Adipose tissue (tissue), 3 donors: ENCODE measurements around the gene PLP1. TPM values are rescaled to one million over a fixed set of nuclear protein-coding genes. Genes with fewer than 3 reads are reported as not detected.

ENCODE experiments used
- H3K27ac ChIP-seq: one replicate; pipeline ENCODE4 v1.5.1; 2013; ENCODE audit warnings: low read depth, low read length
- WGBS, 3 donors: extraction: QIAGEN DNeasy Blood & Tissue Kit; methylation state at CpG; one replicate each; pipeline ENCODE4 v1.1.7; 2013; 5-methylcytosine and 5-hydroxymethylcytosine counted together
- polyA plus RNA-seq, 3 donors: library from polyadenylated mRNA; stranded (reverse); fragments of 200-250 nt; gene quantifications; one replicate each; pipeline ENCODE4 v1.2.3, GENCODE V29; 2013
- donor health status: healthy with polysubstance abuse.
- donor health status: Bipolar disorder and iron deficiency.
- donor health status: healthy.

The PLP1 gene
- polyA plus RNA-seq, 3 donors, result 1.4 to 3.0 (median 2.5) TPM

DNA sequence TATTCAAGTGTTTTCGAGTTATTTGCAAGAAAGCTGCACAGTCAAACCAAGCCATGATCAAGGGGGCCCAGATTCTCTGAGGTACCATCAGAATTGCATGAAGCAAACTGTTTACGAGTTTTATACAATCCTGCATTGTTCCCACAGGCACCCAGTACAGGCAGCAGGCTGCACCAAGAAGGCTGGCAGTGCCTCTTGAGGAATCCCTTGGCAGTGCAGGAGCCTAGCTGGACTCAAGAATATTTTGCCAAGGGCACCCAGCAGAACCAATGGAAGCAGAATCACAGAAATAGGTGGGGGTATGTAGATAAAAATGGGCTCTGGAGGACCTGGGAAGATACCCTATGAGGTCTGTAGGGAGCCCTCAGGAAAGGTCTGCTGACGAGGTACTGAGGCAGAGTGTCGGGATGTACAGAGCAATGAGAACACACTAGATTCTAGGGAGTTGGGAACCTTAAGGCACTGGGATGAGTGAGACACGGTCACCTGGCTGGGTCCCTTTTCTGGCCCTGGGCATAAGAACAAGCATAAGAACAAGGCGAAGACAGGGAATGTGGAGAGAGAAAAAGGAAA, 2.5 kb upstream of the PLP1 start:
- WGBS, 3 donors, result 60 to 80% (median 70%) methylated on average over 6 of the region's 6 CpGs
- H3K27ac ChIP-seq, result no peak overlapping the region

DNA sequence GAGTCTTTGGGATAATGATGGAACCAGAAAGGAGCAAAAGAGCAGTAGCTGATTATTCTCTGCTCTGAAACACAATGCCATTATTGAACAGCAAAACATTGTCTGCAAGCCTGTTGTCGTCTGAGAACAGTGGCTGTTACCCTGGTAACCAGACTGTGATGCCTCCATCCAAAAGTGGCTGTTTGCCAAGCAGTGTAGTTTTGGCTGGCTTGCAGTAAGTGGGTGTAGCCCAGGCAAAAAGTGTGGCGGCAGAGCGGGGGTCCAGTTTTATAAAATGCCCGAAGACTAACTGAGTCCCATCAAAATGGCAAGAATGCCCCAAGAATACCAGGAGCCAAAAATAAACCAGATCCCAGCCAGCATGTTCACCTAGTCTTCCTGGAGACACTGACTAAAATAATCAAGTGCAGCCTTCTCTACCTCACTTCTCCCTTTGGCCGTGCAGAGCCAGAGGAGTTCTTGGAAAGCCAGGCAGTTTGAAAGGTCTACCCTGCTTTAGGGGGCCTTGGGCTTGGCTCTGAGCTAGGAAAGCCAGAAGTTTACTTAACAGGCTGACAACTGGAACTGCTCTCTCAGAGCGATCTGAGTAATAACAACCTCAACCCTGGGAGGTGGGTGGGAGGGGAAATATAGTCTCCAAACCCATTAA, 2.6 kb downstream of the PLP1 start:
- H3K27ac ChIP-seq, result no peak overlapping the region
- WGBS, 3 donors, result 59 to 63% (median 61%) methylated on average over 5 to 6 of the region's 6 CpGs

DNA sequence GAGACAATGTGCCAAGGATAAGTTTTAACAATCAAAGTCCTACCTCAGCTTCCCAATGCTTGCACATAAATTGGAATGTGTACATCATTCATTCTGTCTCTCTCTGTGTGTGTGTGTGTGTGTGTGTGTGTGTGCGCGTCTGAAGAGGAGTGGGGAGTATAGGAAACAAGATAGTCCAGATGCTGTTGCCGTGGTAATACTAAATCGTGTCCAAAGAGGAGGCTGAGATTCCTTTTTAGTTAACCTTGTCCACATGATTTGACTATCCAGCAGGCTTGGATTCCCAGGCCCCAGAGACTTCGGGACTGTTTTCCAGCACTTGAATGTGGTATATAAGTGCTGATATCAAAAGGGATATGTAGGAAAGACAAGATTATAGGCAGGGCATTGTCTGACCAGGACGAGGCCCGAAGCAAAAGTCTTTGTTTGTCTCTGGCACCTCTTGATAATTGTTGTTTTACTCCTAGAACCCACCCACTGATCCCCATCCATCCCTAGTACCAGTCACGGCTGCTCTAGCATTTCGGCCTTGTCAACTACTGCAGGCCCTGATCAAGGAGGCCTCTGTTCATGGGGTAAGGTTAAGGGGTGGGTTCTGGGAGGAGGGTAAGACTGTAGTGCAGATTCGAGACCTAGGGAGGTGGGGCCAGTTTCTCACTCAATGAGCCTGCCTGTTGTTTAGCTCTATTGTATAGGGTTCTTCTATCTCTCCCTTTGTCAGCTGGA, 3.9 kb downstream of the PLP1 start:
- no peak overlapping the region for H3K27ac ChIP-seq
- WGBS, 3 donors, result 75 to 86% (median 80%) methylated on average over 10 of the region's 10 CpGs

DNA sequence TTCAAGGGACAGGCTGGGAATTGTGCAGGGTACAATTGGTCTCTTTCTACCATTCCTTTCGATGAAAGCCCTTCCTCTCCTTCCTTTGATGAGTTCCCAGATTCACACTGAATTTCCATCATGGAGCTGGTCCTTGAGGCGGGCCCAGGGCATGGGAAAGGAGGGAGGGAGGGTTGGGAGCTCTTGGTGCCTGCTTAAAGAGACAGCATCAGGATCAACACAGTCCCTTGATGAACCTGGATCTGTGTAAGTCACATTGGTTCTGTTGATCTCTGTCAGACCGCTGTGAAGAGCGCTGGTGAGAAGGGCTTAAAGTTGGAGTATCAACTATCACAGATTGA, 4.4 kb downstream of the PLP1 start:
- 77 to 91% (median 91%) methylated on average over 4 of the region's 4 CpGs for WGBS, 3 donors
- H3K27ac ChIP-seq, result no peak overlapping the region

DNA sequence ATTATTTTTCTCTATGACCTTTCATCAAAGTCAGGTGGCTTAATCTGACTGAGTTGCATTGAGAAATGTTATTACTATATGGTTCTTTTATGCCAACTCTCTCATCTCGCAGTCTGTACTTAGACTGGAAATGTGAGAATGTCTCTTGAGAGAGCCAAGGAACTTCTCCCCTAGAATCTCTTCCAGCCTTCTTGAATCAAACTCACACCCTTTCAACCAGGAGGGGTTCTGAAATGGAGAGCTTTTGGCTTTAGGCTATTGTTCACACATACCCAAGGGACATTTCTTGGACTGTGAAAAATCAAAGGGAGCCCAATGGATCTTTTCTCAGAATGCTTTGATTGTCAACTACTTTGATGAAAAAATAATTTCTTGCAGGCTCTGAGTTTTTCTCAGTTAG, 5.1 kb downstream of the PLP1 start:
- H3K27ac ChIP-seq, result no peak overlapping the region
- 77 to 100% (median 77%) methylated on average over 1 of the region's 1 CpG for WGBS, 3 donors

DNA sequence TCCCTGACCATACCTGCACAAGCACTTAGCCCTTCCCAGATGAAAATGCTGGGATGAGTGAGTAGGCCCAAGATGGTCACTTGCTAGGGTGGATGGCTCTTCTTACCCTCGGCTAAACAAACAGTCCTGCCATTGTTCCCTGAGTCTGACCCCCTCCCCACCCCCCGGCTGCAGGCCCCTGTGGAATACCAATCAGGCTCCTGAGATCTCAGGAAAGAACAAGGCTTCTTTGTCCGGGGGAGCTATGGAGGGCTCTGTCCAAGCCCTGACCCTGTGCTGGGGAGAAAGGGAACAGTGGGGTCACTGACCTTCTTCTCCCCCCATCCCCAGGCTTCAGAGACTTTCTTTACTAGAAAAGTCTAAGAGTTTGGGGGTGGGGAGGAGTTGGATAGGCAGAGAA, 6.0 kb downstream of the PLP1 start:
- H3K27ac ChIP-seq, result no peak overlapping the region
- 48 to 85% (median 75%) methylated on average over 3 of the region's 3 CpGs for WGBS, 3 donors

DNA sequence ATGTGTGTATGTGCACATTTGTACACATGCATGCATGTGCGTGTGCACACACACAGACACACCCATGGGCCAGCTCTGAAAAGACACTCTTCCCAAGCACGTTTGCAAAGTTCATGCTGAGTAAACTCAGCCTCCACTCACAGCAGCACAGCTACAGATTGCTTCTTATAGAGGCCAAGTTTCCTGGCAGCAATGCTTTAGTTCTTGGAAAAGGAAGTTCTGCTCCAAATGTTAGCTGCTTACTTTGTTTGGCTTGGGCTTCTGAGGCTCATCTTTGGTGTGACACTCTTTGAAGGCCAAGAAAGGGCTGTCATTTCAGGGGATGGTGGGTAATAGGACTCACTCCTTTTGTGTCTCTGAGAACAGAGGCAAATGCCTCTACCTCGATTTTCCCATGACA, 6.6 kb downstream of the PLP1 start:
- WGBS, 3 donors, result 36 to 54% (median 50%) methylated on average over 3 of the region's 3 CpGs
- H3K27ac ChIP-seq, result no peak overlapping the region

DNA sequence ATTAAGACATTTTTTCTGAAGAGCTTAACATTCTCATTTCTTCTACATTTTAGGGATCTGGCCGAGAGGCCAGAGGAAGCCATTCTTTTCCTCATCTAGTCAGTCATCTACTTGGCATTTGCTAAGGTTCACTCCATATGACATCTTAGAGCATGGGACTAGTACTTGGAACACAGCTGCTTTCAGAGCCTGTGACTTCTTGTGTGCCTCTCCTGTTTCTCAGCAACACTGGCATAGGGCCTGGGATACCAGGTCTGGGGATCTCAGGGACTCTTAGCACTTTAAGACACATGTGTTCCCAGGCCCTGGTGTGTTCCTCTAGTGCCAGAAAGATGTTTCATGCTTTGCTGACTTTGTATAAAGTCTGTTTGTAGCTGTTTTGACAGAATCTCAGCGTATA, 7.3 kb downstream of the PLP1 start:
- 62 to 78% (median 73%) methylated on average over 2 of the region's 2 CpGs for WGBS, 3 donors
- H3K27ac ChIP-seq, result no peak overlapping the region

DNA sequence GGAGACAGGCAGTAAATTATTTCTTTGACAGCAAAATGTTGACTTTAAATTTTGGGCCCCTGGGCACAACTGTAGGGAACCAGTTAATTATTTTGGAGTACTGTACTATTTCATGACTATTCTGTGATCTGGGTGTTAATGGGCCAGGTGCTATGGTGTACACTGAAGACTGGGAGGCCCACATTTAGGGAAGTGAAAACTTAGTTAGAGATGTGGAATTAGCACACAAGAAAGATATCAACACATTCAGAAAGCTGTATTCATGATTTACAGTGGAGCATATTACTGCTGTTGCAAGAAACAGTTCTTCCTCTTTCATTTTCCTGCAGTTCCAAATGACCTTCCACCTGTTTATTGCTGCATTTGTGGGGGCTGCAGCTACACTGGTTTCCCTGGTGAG, 12.4 kb downstream of the PLP1 start:
- no peak overlapping the region for H3K27ac ChIP-seq

DNA sequence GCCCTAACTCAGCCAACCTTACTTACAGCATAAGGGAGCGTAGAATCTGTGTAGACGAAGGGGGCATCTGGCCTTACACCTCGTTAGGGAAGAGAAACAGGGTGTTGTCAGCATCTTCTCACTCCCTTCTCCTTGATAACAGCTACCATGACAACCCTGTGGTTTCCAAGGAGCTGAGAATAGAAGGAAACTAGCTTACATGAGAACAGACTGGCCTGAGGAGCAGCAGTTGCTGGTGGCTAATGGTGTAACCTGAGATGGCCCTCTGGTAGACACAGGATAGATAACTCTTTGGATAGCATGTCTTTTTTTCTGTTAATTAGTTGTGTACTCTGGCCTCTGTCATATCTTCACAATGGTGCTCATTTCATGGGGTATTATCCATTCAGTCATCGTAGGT, 14.6 kb downstream of the PLP1 start:
- no peak overlapping the region for H3K27ac ChIP-seq
- 75 to 91% (median 76%) methylated on average over 4 of the region's 4 CpGs for WGBS, 3 donors

DNA sequence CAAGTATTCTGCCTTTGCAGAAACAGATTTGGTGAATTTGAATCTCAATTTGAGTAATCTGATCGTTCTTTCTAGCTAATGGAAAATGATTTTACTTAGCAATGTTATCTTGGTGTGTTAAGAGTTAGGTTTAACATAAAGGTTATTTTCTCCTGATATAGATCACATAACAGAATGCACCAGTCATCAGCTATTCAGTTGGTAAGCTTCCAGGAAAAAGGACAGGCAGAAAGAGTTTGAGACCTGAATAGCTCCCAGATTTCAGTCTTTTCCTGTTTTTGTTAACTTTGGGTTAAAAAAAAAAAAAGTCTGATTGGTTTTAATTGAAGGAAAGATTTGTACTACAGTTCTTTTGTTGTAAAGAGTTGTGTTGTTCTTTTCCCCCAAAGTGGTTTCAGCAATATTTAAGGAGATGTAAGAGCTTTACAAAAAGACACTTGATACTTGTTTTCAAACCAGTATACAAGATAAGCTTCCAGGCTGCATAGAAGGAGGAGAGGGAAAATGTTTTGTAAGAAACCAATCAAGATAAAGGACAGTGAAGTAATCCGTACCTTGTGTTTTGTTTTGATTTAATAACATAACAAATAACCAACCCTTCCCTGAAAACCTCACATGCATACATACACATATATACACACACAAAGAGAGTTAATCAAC, 15.3 kb downstream of the PLP1 start:
- H3K27ac ChIP-seq, result no peak overlapping the region
- WGBS, 3 donors, result 66 to 83% (median 82%) methylated on average over 2 of the region's 2 CpGs

DNA sequence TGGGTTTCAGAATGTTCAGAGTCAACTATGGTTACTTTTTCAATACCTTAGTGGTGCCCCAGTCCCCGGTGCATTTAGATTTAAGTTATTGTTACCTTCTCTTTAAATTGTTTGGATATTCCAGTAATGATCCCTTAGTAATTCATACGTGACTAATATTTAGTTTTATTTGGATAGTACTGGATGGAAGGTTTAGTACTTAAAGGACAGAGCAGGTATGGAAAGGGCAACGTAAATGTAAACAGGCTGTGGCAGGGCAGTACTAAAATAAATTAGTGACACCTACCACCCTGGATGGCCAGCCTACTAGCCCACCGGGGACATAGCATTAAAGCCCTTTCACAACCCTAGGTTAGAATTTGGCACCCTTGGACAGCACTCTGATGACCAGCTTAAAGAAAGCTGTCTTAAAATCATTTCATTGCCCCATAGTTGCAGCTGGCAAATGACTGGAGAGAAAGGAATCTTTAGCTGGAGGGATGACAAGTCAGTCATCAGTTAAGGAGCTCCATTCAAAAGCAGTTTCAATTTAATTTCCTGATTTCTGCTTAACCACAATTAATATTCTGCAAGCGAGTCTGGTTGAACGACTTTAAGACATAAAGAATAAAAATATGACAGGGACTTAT, 16.4 kb downstream of the PLP1 start:
- WGBS, 3 donors, result 64 to 79% (median 72%) methylated on average over 6 of the region's 6 CpGs
- no peak overlapping the region for H3K27ac ChIP-seq

DNA sequence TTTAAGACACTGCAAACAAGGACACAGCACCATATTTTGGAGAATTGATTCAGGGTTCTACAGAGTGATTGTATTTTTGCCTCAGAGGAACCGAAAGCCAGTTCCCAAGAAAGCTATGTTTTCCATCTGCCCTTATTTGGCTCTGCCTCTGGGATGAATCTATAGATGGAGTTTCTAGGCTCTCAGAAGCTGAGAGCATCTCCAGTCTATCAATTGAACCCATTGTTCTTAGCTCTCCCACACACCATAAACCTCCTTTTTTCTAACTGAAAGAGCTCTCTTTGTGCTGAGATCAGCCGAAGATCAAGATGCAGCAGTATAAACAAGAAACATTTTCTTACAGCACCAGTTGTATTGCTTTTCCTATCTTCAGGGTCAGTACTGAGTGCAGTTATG, 16.9 kb downstream of the PLP1 start:
- WGBS, 3 donors, result 59 to 85% (median 78%) methylated on average over 2 of the region's 2 CpGs
- H3K27ac ChIP-seq, result no peak overlapping the region

DNA sequence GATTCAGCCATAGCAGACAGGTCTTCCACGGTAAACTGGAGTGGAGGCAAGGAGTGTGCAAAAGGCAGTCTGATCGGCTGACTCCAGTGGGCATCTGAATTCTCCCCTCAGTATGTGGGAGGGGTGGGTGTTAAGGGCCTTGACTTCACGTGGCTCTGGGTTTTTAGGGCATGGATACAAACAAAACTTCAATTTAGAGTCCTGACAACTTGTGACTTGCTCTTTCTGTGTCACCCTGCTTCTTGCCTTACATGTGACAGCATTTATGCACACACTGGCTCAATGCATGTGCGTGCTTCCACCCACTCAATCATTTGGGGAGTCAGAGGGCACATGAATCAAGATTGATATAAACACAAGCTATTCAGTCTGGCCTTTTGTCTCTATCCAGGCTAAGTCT, 17.5 kb downstream of the PLP1 start:
- H3K27ac ChIP-seq, result no peak overlapping the region
- WGBS, 3 donors, result 69 to 90% (median 73%) methylated on average over 4 of the region's 4 CpGs

DNA sequence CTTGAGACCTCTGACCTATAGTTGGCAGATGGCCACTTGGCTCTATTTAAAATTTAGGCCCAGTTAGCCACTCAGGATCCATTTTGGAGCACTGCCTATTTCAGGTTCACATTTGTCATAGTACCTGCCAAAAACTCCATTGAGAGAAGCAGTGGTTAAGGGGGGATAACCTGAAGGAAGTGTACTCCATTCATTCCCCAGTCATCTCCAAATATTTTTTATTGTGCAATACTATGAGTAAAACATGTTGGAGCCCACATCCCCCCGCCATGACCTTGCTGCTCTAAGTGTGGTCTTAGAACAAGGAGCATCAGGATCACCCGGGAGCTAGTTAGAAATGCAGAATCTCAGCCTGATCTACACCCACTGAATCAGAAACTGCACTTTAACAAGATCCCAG, 21.1 kb downstream of the PLP1 start:
- H3K27ac ChIP-seq, result no peak overlapping the region
- WGBS, 3 donors, result 81 to 88% (median 84%) methylated on average over 2 of the region's 2 CpGs

DNA sequence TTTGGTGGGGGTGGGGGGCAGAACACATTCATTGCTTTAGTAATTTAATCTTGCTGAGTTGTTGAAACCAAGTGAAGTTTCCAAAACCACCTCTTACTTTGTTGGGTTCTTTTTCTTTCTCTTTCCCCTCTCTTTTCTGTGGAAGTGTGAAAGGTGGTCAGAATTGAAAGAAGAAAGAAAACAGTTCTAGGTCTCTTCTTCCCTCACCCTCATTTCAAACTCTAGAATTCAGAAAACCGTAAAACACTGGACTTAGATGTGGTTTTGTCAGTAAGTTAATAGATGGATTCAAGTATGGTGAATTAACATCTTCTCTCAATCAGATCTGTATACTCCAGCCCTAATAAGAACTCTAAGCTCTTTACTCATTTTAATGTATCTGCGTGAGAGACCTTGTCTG, 23.7 kb downstream of the PLP1 start:
- 71 to 90% (median 85%) methylated on average over 2 of the region's 2 CpGs for WGBS, 3 donors
- H3K27ac ChIP-seq, result no peak overlapping the region

DNA sequence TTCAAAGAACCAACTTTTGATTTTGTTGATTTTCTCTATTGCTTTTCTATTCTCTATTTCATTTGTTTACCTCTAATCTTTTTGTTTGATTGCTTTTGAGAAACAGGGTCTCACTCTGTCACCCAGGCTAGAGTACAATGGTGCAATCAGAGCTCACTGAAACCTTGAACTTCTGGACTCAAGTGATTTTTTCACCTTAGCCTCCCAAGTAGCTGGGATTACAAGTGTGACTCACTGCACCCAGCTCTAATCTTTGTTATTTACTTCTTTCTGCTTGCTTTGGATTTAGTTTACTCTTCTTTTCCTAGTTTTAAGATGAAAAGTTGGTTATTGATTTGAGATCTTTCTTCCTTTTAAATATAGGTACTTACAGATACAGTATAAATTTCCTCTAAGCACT, 29.2 kb downstream of the PLP1 start:
- no peak overlapping the region for H3K27ac ChIP-seq

DNA sequence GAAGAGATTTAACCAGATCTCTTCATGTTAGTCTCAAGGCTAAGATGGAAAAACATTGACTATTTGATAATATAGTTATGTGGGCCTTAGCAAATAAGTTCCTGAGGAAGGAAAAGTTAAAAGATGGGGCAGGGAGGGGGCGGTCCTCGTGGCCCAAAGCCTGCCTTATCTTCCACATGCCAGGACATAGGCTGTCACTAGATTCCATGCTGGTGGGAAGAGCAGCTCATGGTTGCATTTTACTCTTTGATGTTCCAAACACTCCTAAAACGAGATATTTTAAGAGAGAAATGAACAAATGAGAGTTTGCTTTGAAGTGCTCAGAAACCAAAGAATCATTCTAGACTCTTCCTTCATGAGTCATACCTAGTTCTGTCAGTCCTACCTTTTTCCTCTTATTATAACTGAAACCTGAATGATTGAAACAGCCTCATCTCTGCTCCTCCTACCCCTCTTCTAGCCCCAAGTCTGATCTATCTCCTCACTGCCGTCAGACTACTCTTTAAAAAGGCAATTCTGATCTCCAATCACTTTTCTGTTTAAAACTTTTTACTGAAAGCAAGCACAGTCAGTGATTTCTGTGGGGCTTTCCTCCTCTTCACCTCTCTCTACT, 30.3 kb downstream of the PLP1 start:
- 46 to 68% (median 57%) methylated on average over 4 of the region's 4 CpGs for WGBS, 3 donors
- H3K27ac ChIP-seq, result no peak overlapping the region

DNA sequence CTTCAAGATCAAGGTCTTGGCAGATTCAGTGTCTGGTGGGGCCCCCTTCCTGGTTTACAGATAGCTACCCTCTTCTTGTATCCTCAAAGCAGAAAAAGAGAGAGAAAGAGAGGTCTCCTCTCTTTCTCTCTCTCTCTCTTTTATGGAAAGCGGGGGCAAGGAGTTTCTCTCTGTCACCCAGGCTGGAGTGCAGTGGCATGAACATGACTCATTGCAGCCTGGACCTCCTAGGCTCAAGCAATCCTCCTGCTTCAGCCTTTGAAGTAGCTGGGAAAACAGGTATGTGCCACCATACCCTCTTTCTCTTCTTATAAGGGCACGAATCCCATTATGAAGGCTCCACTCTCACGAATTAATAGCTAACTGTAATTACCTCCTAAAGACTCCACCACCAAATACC, 35.2 kb downstream of the PLP1 start:
- WGBS, 3 donors, result 69 to 91% (median 78%) methylated on average over 3 of the region's 3 CpGs
- no peak overlapping the region for H3K27ac ChIP-seq
